ENCODE data around the gene BABAM1. TPM values are rescaled to one million over a fixed set of nuclear protein-coding genes. Genes with fewer than 3 reads are reported as not detected.

The BABAM1 gene
- total RNA-seq, 4 donors from 2014 or later, result 58.1 to 240 (median 97.2) TPM

GRCh38 chr19:17307876-17308377 lies 40.7 kb downstream of the BABAM1 start:
- Histone ChIP-seq H3K36me3 (no peaks in the 10 kb centered on the region), H3K27me3 (no peaks in the 10 kb centered on the region), H3K4me3 (no peak overlapping the region), H3K4me1 (peaks cover 0 to 21% of the 10 kb centered on the region in 2 donors), H3K9me3 (no peaks in the 10 kb centered on the region), H3K27ac (no peak overlapping the region)
- no peak for DNase-seq
- TF ChIP-seq POLR2A (IDR thresholded peaks at IDR 0.05) (no peak), CTCF (IDR thresholded peaks at IDR 0.05) (no peak)
- intact Hi-C loops (cut with DNase I; ENCODE audit: low total_unique reads), result no loop called here

- intact Hi-C loops (cut with DNase I; ENCODE audit: low total_unique reads), result no loop called here
- Histone ChIP-seq H3K27ac (peak within 1 kb of the TSS; percentile 66 to 68), H3K27me3 (no peaks in the 10 kb centered on the region), H3K36me3 (no peaks in the 10 kb centered on the region), H3K9me3 (no peaks in the 10 kb centered on the region), H3K4me1 (peaks cover 0 to 21% of the 10 kb centered on the region in 2 donors), H3K4me3 (peak within 1 kb of the TSS; percentile 83 to 93)
- peak in 2 of 4 experiments; percentile 12 to 23 for TF ChIP-seq CTCF (IDR thresholded peaks at IDR 0.05)
- peak; percentile 11 to 60 for TF ChIP-seq POLR2A (IDR thresholded peaks at IDR 0.05)
- peak; percentile 99 to 100 for DNase-seq
These were observed 42.1 kb downstream of the BABAM1 start, which contains the start of gene DDA1 for GRCh38 chr19:17309198-17309964. Gene DDA1, plus strand, starts transcription at chr19:17309563. Its CDS starts 92 bp downstream, at chr19:17309655.

- no peak for DNase-seq
- Histone ChIP-seq H3K9me3 (no peaks in the 10 kb centered on the region), H3K4me1 (peaks cover 0 to 19% of the 10 kb centered on the region in 2 donors), H3K4me3 (peak overlapping the region; percentile 83 to 93), H3K36me3 (no peaks in the 10 kb centered on the region), H3K27me3 (no peaks in the 10 kb centered on the region), H3K27ac (peak overlapping the region; percentile 66 to 68)
- intact Hi-C loops (cut with DNase I; ENCODE audit: low total_unique reads), result no loop called here
- TF ChIP-seq CTCF (IDR thresholded peaks at IDR 0.05), result no peak
- no peak for TF ChIP-seq POLR2A (IDR thresholded peaks at IDR 0.05)
These were observed 42.8 kb downstream of the BABAM1 start for GRCh38 chr19:17309965-17310461.

GRCh38 chr19:17311455-17312188 lies 44.4 kb downstream of the BABAM1 start:
- Histone ChIP-seq H3K4me3 (no peak overlapping the region), H3K4me1 (peaks cover 0 to 9% of the 10 kb centered on the region in 2 donors), H3K36me3 (no peaks in the 10 kb centered on the region), H3K9me3 (no peaks in the 10 kb centered on the region), H3K27me3 (no peaks in the 10 kb centered on the region), H3K27ac (no peak overlapping the region)
- TF ChIP-seq POLR2A (IDR thresholded peaks at IDR 0.05) (no peak), CTCF (IDR thresholded peaks at IDR 0.05) (no peak)
- no peak for DNase-seq
- intact Hi-C loops (cut with DNase I; ENCODE audit: low total_unique reads), result no loop called here

Data from uterus (tissue), 4 donors.